DND-41 (cell line): ENCODE data around the gene THAP2.

Experiments used
- CTCF ChIP-seq: IDR thresholded peaks from 2 replicates; pipeline ENCODE4 v1.5.1; 2012; ENCODE audit warnings: borderline replicate concordance, low read length, moderate library complexity, mild to moderate bottlenecking; ENCODE audit not compliant: poor library complexity, severe bottlenecking; ENCODE audit errors: extremely low read depth
- EZH2 ChIP-seq: IDR thresholded peaks from 3 replicates; pipeline ENCODE4 v1.6.1; 2012; ENCODE audit warnings: borderline replicate concordance, low read depth, mild to moderate bottlenecking, moderate library complexity, low read length, inconsistent platforms; ENCODE audit not compliant: severe bottlenecking

- no peak for TF ChIP-seq CTCF
- TF ChIP-seq EZH2 = no peak
These were observed 44.6 kb downstream of the THAP2 start for GRCh38 chr12:71708658-71709057.
